HG03469 (cell line): ENCODE measurements around the gene KLC1.

Source experiments
- ATAC-seq: cut with Tn5 transposase; IDR thresholded peaks from one replicate; pipeline ENCODE4 v1.9.1; 2021; ENCODE audit warnings: mild to moderate bottlenecking, moderate library complexity, moderate number of reproducible peaks; ENCODE audit not compliant: unreplicated experiment

KLC1 gene

GRCh38 chr14:103748534-103748857 lies 119.5 kb downstream of the KLC1 start:
- no peak for ATAC-seq

GRCh38 chr14:103749452-103749851 lies 120.4 kb downstream of the KLC1 start:
- no peak for ATAC-seq

GRCh38 chr14:103749860-103750259 lies 120.8 kb downstream of the KLC1 start:
- ATAC-seq = no peak
